HEK293 (cell line): ENCODE results near the gene LGI4.

Experiments used
- HOXA7 ChIP-seq: sonication (generic); formaldehyde crosslinking; IDR thresholded peaks from 2 replicates; pipeline ENCODE4 v1.8.1; 2022; ENCODE audit warnings: missing genetic modification reagents, borderline replicate concordance
- KLF1 ChIP-seq: fragments of 450-650 bp; formaldehyde crosslinking; IDR thresholded peaks from 2 replicates; pipeline ENCODE4 v1.5.1; 2016; ENCODE audit warnings: missing biosample characterization, missing genetic modification characterization
- KLF16 ChIP-seq: fragments of 450-650 bp; formaldehyde crosslinking; IDR thresholded peaks from 2 replicates; pipeline ENCODE4 v1.5.1; 2017; ENCODE audit warnings: missing biosample characterization, missing genetic modification characterization
- SP2 ChIP-seq: fragments of 450-650 bp; formaldehyde crosslinking; IDR thresholded peaks from 2 replicates; pipeline ENCODE4 v1.5.1; 2016; ENCODE audit warnings: missing biosample characterization, missing genetic modification characterization
- TCF7L2 ChIP-seq: IDR thresholded peaks from 2 replicates; pipeline ENCODE4 v1.6.1; 2011; ENCODE audit warnings: low read depth, mild to moderate bottlenecking, inconsistent platforms, low read length, moderate library complexity, borderline replicate concordance
- ZNF658 ChIP-seq: fragments of 450-650 bp; formaldehyde crosslinking; IDR thresholded peaks from 2 replicates; pipeline ENCODE4; 2016; ENCODE audit warnings: missing biosample characterization, missing genetic modification characterization
- ZNF776 ChIP-seq: fragments of 450-650 bp; formaldehyde crosslinking; IDR thresholded peaks from 2 replicates; pipeline ENCODE4 v1.5.0; 2017; ENCODE audit warnings: missing biosample characterization, missing genetic modification characterization, borderline replicate concordance
- ZNF785 ChIP-seq: fragments of 450-650 bp; formaldehyde crosslinking; IDR thresholded peaks from 2 replicates; pipeline ENCODE4 v1.5.1; 2016; ENCODE audit warnings: missing biosample characterization, missing genetic modification characterization
- ZNF792 ChIP-seq: fragments of 450-650 bp; formaldehyde crosslinking; IDR thresholded peaks from 2 replicates; pipeline ENCODE4 v1.5.1; 2016; ENCODE audit warnings: missing biosample characterization, missing genetic modification characterization
- TF ChIP-seq, protein P1 (sequence below): fragments of 450-650 bp; formaldehyde crosslinking; IDR thresholded peaks from 2 replicates; pipeline ENCODE4 v1.5.1; 2016; ENCODE audit warnings: missing biosample characterization, missing genetic modification characterization
- TF ChIP-seq, protein P2 (sequence below): fragments of 450-650 bp; IDR thresholded peaks from 2 replicates; pipeline ENCODE4 v1.5.1; 2018; ENCODE audit warnings: missing biosample characterization, mild to moderate bottlenecking, missing genetic modification characterization
- TF ChIP-seq, protein P3 (sequence below): fragments of 450-650 bp; formaldehyde crosslinking; IDR thresholded peaks from 2 replicates; pipeline ENCODE4 v1.5.1; 2016; ENCODE audit warnings: missing biosample characterization, missing genetic modification characterization

DNA sequence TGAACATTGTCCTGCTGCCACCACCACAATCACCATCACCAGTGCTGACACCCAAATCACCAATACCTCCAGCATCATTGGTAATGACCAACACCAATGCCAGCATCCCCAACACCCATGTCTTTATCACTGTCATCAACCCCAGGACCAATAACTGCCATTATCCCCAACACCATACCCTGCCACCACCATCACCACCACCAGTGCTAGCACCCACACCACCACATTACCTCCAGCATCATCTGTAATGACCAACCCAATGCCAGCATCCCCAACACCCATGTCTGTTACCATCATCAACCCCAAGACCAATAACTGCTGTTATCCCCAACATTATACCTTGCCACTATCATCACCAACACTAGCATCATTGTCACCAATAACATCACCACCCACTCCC, 2.6 kb downstream of the LGI4 start:
- TF ChIP-seq SP2 (tag by site-specific recombination) (no peak), KLF16 (tag by site-specific recombination) (no peak), TCF7L2 (no peak), ZNF792 (tag by site-specific recombination) (no peak), KLF1 (tag by site-specific recombination) (no peak), HOXA7 (no peak), ZNF785 (tag by site-specific recombination) (no peak; the same call in 1 of the 2 replicates), ZNF776 (tag by site-specific recombination) (0 out of 2 replicates have a peak, but pooled peaks have one; percentile 55), ZNF658 (no peak)
- TF ChIP-seq, protein P1, sequence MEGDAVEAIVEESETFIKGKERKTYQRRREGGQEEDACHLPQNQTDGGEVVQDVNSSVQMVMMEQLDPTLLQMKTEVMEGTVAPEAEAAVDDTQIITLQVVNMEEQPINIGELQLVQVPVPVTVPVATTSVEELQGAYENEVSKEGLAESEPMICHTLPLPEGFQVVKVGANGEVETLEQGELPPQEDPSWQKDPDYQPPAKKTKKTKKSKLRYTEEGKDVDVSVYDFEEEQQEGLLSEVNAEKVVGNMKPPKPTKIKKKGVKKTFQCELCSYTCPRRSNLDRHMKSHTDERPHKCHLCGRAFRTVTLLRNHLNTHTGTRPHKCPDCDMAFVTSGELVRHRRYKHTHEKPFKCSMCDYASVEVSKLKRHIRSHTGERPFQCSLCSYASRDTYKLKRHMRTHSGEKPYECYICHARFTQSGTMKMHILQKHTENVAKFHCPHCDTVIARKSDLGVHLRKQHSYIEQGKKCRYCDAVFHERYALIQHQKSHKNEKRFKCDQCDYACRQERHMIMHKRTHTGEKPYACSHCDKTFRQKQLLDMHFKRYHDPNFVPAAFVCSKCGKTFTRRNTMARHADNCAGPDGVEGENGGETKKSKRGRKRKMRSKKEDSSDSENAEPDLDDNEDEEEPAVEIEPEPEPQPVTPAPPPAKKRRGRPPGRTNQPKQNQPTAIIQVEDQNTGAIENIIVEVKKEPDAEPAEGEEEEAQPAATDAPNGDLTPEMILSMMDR (tag by site-specific recombination) = no peak
- TF ChIP-seq, protein P2, sequence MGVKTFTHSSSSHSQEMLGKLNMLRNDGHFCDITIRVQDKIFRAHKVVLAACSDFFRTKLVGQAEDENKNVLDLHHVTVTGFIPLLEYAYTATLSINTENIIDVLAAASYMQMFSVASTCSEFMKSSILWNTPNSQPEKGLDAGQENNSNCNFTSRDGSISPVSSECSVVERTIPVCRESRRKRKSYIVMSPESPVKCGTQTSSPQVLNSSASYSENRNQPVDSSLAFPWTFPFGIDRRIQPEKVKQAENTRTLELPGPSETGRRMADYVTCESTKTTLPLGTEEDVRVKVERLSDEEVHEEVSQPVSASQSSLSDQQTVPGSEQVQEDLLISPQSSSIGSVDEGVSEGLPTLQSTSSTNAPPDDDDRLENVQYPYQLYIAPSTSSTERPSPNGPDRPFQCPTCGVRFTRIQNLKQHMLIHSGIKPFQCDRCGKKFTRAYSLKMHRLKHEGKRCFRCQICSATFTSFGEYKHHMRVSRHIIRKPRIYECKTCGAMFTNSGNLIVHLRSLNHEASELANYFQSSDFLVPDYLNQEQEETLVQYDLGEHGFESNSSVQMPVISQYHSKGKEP (tag by site-specific recombination) = no peak
- TF ChIP-seq, protein P3, sequence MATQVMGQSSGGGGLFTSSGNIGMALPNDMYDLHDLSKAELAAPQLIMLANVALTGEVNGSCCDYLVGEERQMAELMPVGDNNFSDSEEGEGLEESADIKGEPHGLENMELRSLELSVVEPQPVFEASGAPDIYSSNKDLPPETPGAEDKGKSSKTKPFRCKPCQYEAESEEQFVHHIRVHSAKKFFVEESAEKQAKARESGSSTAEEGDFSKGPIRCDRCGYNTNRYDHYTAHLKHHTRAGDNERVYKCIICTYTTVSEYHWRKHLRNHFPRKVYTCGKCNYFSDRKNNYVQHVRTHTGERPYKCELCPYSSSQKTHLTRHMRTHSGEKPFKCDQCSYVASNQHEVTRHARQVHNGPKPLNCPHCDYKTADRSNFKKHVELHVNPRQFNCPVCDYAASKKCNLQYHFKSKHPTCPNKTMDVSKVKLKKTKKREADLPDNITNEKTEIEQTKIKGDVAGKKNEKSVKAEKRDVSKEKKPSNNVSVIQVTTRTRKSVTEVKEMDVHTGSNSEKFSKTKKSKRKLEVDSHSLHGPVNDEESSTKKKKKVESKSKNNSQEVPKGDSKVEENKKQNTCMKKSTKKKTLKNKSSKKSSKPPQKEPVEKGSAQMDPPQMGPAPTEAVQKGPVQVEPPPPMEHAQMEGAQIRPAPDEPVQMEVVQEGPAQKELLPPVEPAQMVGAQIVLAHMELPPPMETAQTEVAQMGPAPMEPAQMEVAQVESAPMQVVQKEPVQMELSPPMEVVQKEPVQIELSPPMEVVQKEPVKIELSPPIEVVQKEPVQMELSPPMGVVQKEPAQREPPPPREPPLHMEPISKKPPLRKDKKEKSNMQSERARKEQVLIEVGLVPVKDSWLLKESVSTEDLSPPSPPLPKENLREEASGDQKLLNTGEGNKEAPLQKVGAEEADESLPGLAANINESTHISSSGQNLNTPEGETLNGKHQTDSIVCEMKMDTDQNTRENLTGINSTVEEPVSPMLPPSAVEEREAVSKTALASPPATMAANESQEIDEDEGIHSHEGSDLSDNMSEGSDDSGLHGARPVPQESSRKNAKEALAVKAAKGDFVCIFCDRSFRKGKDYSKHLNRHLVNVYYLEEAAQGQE (tag by site-specific recombination) = no peak
